PC-9 (cell line): ENCODE data around the gene PTCSC3.

Source experiments
- EZH2 ChIP-seq: fragments of 200-600 bp; sonication (generic); IDR thresholded peaks from 2 replicates; pipeline ENCODE4 v1.8.0; 2017; ENCODE audit warnings: antibody characterized with exemption, low read depth
- TF ChIP-seq, protein P1 (sequence below): fragments of 200-600 bp; sonication (generic); conservative IDR thresholded peaks from 2 replicates; pipeline ENCODE4 v1.6.1; 2017; ENCODE audit warnings: mixed run types, antibody characterized with exemption, mild to moderate bottlenecking, moderate library complexity

DNA sequence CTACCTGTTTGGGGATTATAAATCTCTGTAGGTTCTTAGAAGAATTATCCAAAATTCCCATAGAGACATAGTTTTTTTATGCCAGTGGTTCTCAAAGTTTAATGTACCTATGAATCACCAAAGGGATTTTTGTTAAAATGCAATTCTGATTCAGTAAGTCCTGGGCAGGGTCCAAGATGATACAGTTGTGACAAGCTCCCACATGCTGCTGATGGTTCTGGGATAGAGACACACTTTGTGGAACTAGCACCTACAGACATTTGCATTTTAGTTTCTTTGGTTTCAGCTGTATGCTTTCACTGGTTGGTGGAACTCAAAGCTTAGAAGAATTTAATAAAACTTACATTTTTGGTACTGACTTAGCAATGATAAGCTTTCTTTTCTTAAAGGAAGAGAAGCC is 80.4 kb downstream of the PTCSC3 start:
- TF ChIP-seq, protein P1, sequence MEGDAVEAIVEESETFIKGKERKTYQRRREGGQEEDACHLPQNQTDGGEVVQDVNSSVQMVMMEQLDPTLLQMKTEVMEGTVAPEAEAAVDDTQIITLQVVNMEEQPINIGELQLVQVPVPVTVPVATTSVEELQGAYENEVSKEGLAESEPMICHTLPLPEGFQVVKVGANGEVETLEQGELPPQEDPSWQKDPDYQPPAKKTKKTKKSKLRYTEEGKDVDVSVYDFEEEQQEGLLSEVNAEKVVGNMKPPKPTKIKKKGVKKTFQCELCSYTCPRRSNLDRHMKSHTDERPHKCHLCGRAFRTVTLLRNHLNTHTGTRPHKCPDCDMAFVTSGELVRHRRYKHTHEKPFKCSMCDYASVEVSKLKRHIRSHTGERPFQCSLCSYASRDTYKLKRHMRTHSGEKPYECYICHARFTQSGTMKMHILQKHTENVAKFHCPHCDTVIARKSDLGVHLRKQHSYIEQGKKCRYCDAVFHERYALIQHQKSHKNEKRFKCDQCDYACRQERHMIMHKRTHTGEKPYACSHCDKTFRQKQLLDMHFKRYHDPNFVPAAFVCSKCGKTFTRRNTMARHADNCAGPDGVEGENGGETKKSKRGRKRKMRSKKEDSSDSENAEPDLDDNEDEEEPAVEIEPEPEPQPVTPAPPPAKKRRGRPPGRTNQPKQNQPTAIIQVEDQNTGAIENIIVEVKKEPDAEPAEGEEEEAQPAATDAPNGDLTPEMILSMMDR, result no peak
- TF ChIP-seq EZH2, result no peak
